ENCODE results near the gene SAMD1. TPM values are rescaled to one million over a fixed set of nuclear protein-coding genes. Genes with fewer than 3 reads are reported as not detected.

SAMD1 gene
- total RNA-seq, 1 donor = 27.9 TPM

- TF ChIP-seq CTCF (IDR thresholded peaks at IDR 0.05; ENCODE audit: extremely low read depth, low read depth, low read length) = no peak
- DNase-seq (ENCODE audit: insufficient read length, low spot score, missing footprints) = peak; percentile 36
- Histone ChIP-seq H3K9me3 (ENCODE audit: low read depth, low read length) (no peaks in the 10 kb centered on the region), H3K36me3 (ENCODE audit: insufficient read depth, low read length) (peaks cover 3% of the 10 kb centered on the region), H3K27ac (ENCODE audit: low read depth, low read length) (no peak overlapping the region), H3K79me2 (ENCODE audit: insufficient read depth, low read length) (no peaks in the 10 kb centered on the region), H4K20me1 (ENCODE audit: insufficient read depth, low read length) (no peaks in the 10 kb centered on the region), H3K4me2 (ENCODE audit: insufficient read depth, low read length) (no peak overlapping the region), H2AFZ (ENCODE audit: low read length) (no peak overlapping the region), H3K4me3 (ENCODE audit: insufficient read depth, low read length) (no peak overlapping the region), H3K27me3 (ENCODE audit: insufficient read depth, low read length) (no peaks in the 10 kb centered on the region), H3K4me1 (ENCODE audit: insufficient read depth, low read length) (no peaks in the 10 kb centered on the region)
Measured at GRCh38 chr19:14127176-14127575, 36.6 kb upstream of the SAMD1 start.

- Histone ChIP-seq H3K9me3 (ENCODE audit: low read depth, low read length) (no peaks in the 10 kb centered on the region), H3K27me3 (ENCODE audit: insufficient read depth, low read length) (no peaks in the 10 kb centered on the region), H2AFZ (ENCODE audit: low read length) (no peak overlapping the region), H4K20me1 (ENCODE audit: insufficient read depth, low read length) (no peaks in the 10 kb centered on the region), H3K36me3 (ENCODE audit: insufficient read depth, low read length) (peaks cover 3% of the 10 kb centered on the region), H3K4me1 (ENCODE audit: insufficient read depth, low read length) (peaks cover 15% of the 10 kb centered on the region), H3K4me2 (ENCODE audit: insufficient read depth, low read length) (no peak overlapping the region), H3K79me2 (ENCODE audit: insufficient read depth, low read length) (no peaks in the 10 kb centered on the region), H3K27ac (ENCODE audit: low read depth, low read length) (no peak overlapping the region), H3K4me3 (ENCODE audit: insufficient read depth, low read length) (no peak overlapping the region)
- no peak for DNase-seq (ENCODE audit: insufficient read length, low spot score, missing footprints)
- no peak for TF ChIP-seq CTCF (IDR thresholded peaks at IDR 0.05; ENCODE audit: extremely low read depth, low read depth, low read length)
Measured at GRCh38 chr19:14122924-14123323, 32.4 kb upstream of the SAMD1 start.

- H3K9me3 ChIP-seq (ENCODE audit: low read depth, low read length) = no peaks in the 10 kb centered on the region
- H3K4me1 ChIP-seq (ENCODE audit: insufficient read depth, low read length) = peaks cover 28% of the 10 kb centered on the region
- no peak overlapping the region for H3K27ac ChIP-seq (ENCODE audit: low read depth, low read length)
- no peak overlapping the region for H2AFZ ChIP-seq (ENCODE audit: low read length)
- H4K20me1 ChIP-seq (ENCODE audit: insufficient read depth, low read length) = peaks cover 10% of the 10 kb centered on the region
- H3K27me3 ChIP-seq (ENCODE audit: insufficient read depth, low read length) = no peaks in the 10 kb centered on the region
- H3K36me3 ChIP-seq (ENCODE audit: insufficient read depth, low read length) = peaks cover 3% of the 10 kb centered on the region
- H3K79me2 ChIP-seq (ENCODE audit: insufficient read depth, low read length) = peaks cover 19% of the 10 kb centered on the region
- peak; percentile 51 for DNase-seq (ENCODE audit: insufficient read length, low spot score, missing footprints)
- no peak overlapping the region for H3K4me3 ChIP-seq (ENCODE audit: insufficient read depth, low read length)
- TF ChIP-seq CTCF (IDR thresholded peaks at IDR 0.05; ENCODE audit: extremely low read depth, low read depth, low read length) = no peak
- H3K4me2 ChIP-seq (ENCODE audit: insufficient read depth, low read length) = no peak overlapping the region
Measured at GRCh38 chr19:14120497-14120780, 29.9 kb upstream of the SAMD1 start.

- H4K20me1 ChIP-seq (ENCODE audit: insufficient read depth, low read length) = peaks cover 10% of the 10 kb centered on the region
- peaks cover 31% of the 10 kb centered on the region for H3K4me1 ChIP-seq (ENCODE audit: insufficient read depth, low read length)
- DNase-seq (ENCODE audit: insufficient read length, low spot score, missing footprints) = peak; percentile 81
- peaks cover 25% of the 10 kb centered on the region for H3K79me2 ChIP-seq (ENCODE audit: insufficient read depth, low read length)
- no peak overlapping the region for H3K4me3 ChIP-seq (ENCODE audit: insufficient read depth, low read length)
- peak overlapping the region; percentile 94 for H3K4me2 ChIP-seq (ENCODE audit: insufficient read depth, low read length)
- no peaks in the 10 kb centered on the region for H3K36me3 ChIP-seq (ENCODE audit: insufficient read depth, low read length)
- no peak overlapping the region for H2AFZ ChIP-seq (ENCODE audit: low read length)
- no peaks in the 10 kb centered on the region for H3K27me3 ChIP-seq (ENCODE audit: insufficient read depth, low read length)
- H3K9me3 ChIP-seq (ENCODE audit: low read depth, low read length) = no peaks in the 10 kb centered on the region
- TF ChIP-seq CTCF (IDR thresholded peaks at IDR 0.05; ENCODE audit: extremely low read depth, low read depth, low read length) = no peak
- peak overlapping the region; percentile 99 for H3K27ac ChIP-seq (ENCODE audit: low read depth, low read length)
Measured at GRCh38 chr19:14119644-14120496, 29.3 kb upstream of the SAMD1 start.

Measured in osteoblast (primary cell).